CD8-positive, alpha-beta memory T cell (primary cell): Measurements from ENCODE around the gene CCSER1. TPM values are rescaled to one million over a fixed set of nuclear protein-coding genes. Genes with fewer than 3 reads are reported as not detected.
"Not testable (repeated sequence)": the region's sequence is repeated elsewhere in the genome, so short reads cannot be mapped to it uniquely, and the experiment has no call there.

Experiments
- CTCF ChIA-PET: fragments of 350-600 bp; sonication (Branson Sonifier 250); formaldehyde crosslinking; loops from one replicate; lab custom pipeline; 2021; ENCODE audit warnings: antibody characterized with exemption; lab: Charles Lee
- POLR2A ChIA-PET: fragments of 350-600 bp; sonication (Branson Sonifier 250); formaldehyde crosslinking; loops from one replicate; lab custom pipeline; 2021; ENCODE audit warnings: antibody characterized with exemption; lab: Charles Lee
- DNase-seq, 5 donors: peaks; one replicate each; pipeline versions ENCODE4 v3.0.0 to v3.0.0-alpha.2; 2020 to 2022; ENCODE audit warnings: mixed read lengths in 1 of 5
- H3K27ac ChIP-seq: one replicate; pipeline ENCODE4 v1.7.0; 2013; ENCODE audit warnings: low read depth, mild to moderate bottlenecking, low read length, moderate library complexity
- H3K27me3 ChIP-seq: 2 replicates; pipeline ENCODE4 v1.7.0; 2013; ENCODE audit warnings: low read length, mild to moderate bottlenecking; ENCODE audit not compliant: insufficient read depth, poor library complexity, severe bottlenecking
- H3K36me3 ChIP-seq: 2 replicates; pipeline ENCODE4 v1.7.0; 2013; ENCODE audit warnings: mild to moderate bottlenecking, low read length, moderate library complexity; ENCODE audit not compliant: insufficient read depth
- H3K4me1 ChIP-seq: 2 replicates; pipeline ENCODE4 v1.7.0; 2013; ENCODE audit warnings: mild to moderate bottlenecking, low read length, moderate library complexity; ENCODE audit not compliant: insufficient read depth
- H3K4me3 ChIP-seq: 2 replicates; pipeline ENCODE4 v1.7.0; 2013; ENCODE audit warnings: mild to moderate bottlenecking, low read length
- H3K9me3 ChIP-seq: 2 replicates; pipeline ENCODE4 v1.7.0; 2013; ENCODE audit warnings: mild to moderate bottlenecking, low read length
- H3K27ac Mint-ChIP-seq, 8 donors: one replicate each; pipeline ENCODE4 v1.8.0; 2020 to 2021; ENCODE audit warnings: mixed read lengths in 8 of 8, mild to moderate bottlenecking in 6 of 8, inconsistent platforms in 3 of 8, moderate library complexity in 3 of 8
- H3K27me3 Mint-ChIP-seq, 2 donors: one replicate each; pipeline ENCODE4 v1.8.0; 2020 to 2021; ENCODE audit warnings: mixed read lengths in 2 of 2, mild to moderate bottlenecking in 1 of 2, moderate library complexity in 1 of 2
- H3K36me3 Mint-ChIP-seq, 3 donors: one replicate each; pipeline ENCODE4 v1.8.0; 2020 to 2021; ENCODE audit warnings: mixed read lengths in 3 of 3, inconsistent platforms in 1 of 3, mild to moderate bottlenecking in 1 of 3
- H3K4me1 Mint-ChIP-seq, 3 donors: one replicate each; pipeline ENCODE4 v1.8.0; 2020 to 2021; ENCODE audit warnings: mixed read lengths in 3 of 3, inconsistent platforms in 1 of 3, mild to moderate bottlenecking in 1 of 3
- H3K4me3 Mint-ChIP-seq, 7 donors: one replicate each; pipeline ENCODE4 v1.8.0; 2020 to 2021; ENCODE audit warnings: mixed read lengths in 7 of 7, mild to moderate bottlenecking in 6 of 7, moderate library complexity in 4 of 7, inconsistent platforms in 2 of 7
- H3K9me3 Mint-ChIP-seq, 5 donors: one replicate each; pipeline ENCODE4 v1.8.0; 2020 to 2022; ENCODE audit warnings: mixed read lengths in 5 of 5, mild to moderate bottlenecking in 3 of 5, moderate library complexity in 2 of 5, inconsistent platforms in 1 of 5
- polyA plus RNA-seq: library from polyadenylated mRNA; unstranded; fragments of 300-500 nt; fragmentation: Illumina TruSeq; gene quantifications from one replicate; pipeline ENCODE4 v1.2.3, GENCODE V29; 2021
- total RNA-seq, 2 experiments: library from RNA; stranded (reverse); gene quantifications; one replicate each; pipeline ENCODE4 v1.2.3, GENCODE V29; 2021

CCSER1 gene
- total and polyA plus RNA-seq, 3 experiments from 2014 or later, result 0.12 to 0.20 TPM; not detected in 1

- H3K9me3 Mint-ChIP-seq, result peaks cover 7 to 29% (median 17%) of the 10 kb centered on the region in 5 donors
- no peaks in the 10 kb centered on the region for H3K4me1 Mint-ChIP-seq
- no peak overlapping the region for H3K4me3 Mint-ChIP-seq
- CTCF ChIA-PET, result no interaction called here
- peaks cover 0 to 2% of the 10 kb centered on the region in 2 donors for H3K27me3 Mint-ChIP-seq
- H3K27ac ChIP-seq, result no peak overlapping the region
- H3K4me1 ChIP-seq, result no peaks in the 10 kb centered on the region
- H3K27ac Mint-ChIP-seq, result no peak overlapping the region
- H3K9me3 ChIP-seq, result no peaks in the 10 kb centered on the region
- H3K4me3 ChIP-seq, result no peak overlapping the region
- no peak for DNase-seq
- no peaks in the 10 kb centered on the region for H3K36me3 Mint-ChIP-seq
- POLR2A ChIA-PET, result no interaction called here
- no peaks in the 10 kb centered on the region for H3K27me3 ChIP-seq
- H3K36me3 ChIP-seq, result no peaks in the 10 kb centered on the region
These were observed 1495.9 kb downstream of the CCSER1 start for GRCh38 chr4:91622925-91623602.

- H3K36me3 ChIP-seq, H3K27me3 ChIP-seq, H3K4me3 Mint-ChIP-seq, H3K9me3 ChIP-seq, CTCF ChIA-PET, H3K4me1 Mint-ChIP-seq, H3K27ac ChIP-seq, POLR2A ChIA-PET, H3K4me1 ChIP-seq, H3K4me3 ChIP-seq, H3K36me3 Mint-ChIP-seq, DNase-seq, H3K27me3 Mint-ChIP-seq, H3K27ac Mint-ChIP-seq: not testable (repeated sequence)
- peaks cover 7 to 32% (median 16%) of the 10 kb centered on the region in 5 donors for H3K9me3 Mint-ChIP-seq
These were observed 1496.4 kb downstream of the CCSER1 start for GRCh38 chr4:91623603-91623967.

DNA sequence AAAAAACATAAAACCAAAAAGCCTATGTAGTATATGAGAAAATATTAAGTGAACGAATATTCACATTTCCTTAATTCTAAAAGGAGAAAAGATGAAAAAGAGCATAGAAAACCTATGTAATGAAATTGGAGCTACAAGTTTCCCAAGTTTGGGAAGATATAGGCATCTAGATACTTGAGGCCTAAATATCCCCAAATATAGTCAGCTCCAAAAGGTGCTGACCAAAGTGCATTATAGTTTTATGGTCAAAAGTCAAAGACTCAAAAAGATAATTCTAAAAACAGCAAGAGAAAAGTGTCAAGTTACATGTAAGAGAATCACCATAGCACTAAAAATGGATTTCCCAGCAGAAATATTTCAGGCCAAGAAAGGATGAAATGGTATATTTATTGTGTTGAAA, 1502.9 kb downstream of the CCSER1 start:
- no peak overlapping the region for H3K4me3 Mint-ChIP-seq
- Histone ChIP-seq H3K27ac (no peak overlapping the region), H3K4me1 (no peaks in the 10 kb centered on the region), H3K36me3 (no peaks in the 10 kb centered on the region), H3K9me3 (no peaks in the 10 kb centered on the region), H3K27me3 (no peaks in the 10 kb centered on the region), H3K4me3 (no peak overlapping the region)
- POLR2A ChIA-PET, result no interaction called here
- H3K9me3 Mint-ChIP-seq, result peaks cover 16 to 29% (median 21%) of the 10 kb centered on the region in 5 donors
- DNase-seq, result no peak
- CTCF ChIA-PET, result no interaction called here
- no peaks in the 10 kb centered on the region for H3K4me1 Mint-ChIP-seq
- peaks cover 0 to 2% of the 10 kb centered on the region in 2 donors for H3K27me3 Mint-ChIP-seq
- H3K36me3 Mint-ChIP-seq, result no peaks in the 10 kb centered on the region
- H3K27ac Mint-ChIP-seq, result no peak overlapping the region

DNA sequence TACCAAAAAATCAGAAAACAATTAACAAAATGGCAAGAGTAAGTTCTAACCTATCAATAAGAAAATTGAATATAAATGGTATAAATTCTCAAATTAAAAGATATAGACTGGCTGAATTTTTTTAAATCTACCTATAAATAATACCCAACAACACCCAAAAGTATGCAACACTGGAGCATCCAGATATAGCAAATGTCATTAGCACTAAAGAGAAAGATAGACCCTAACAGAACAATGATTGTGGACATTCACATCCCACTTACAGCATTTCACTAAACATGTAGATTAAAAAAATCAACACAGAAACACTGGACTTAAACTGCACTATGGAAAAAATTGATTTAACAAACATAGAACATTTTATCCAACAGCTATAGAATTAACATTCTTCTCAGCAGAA, 1503.6 kb downstream of the CCSER1 start:
- ChIA-PET CTCF (no interaction called here), POLR2A (no interaction called here)
- no peaks in the 10 kb centered on the region for H3K36me3 ChIP-seq
- no peak overlapping the region for H3K27ac Mint-ChIP-seq
- no peak overlapping the region for H3K4me3 ChIP-seq
- no peak overlapping the region for H3K4me3 Mint-ChIP-seq
- H3K27me3 Mint-ChIP-seq, result peaks cover 0 to 2% of the 10 kb centered on the region in 2 donors
- no peaks in the 10 kb centered on the region for H3K9me3 ChIP-seq
- no peaks in the 10 kb centered on the region for H3K4me1 ChIP-seq
- no peak for DNase-seq
- no peaks in the 10 kb centered on the region for H3K4me1 Mint-ChIP-seq
- H3K9me3 Mint-ChIP-seq, result peaks cover 13 to 32% (median 21%) of the 10 kb centered on the region in 5 donors
- H3K27me3 ChIP-seq, result no peaks in the 10 kb centered on the region
- H3K36me3 Mint-ChIP-seq, result no peaks in the 10 kb centered on the region
- H3K27ac ChIP-seq, result no peak overlapping the region

DNA sequence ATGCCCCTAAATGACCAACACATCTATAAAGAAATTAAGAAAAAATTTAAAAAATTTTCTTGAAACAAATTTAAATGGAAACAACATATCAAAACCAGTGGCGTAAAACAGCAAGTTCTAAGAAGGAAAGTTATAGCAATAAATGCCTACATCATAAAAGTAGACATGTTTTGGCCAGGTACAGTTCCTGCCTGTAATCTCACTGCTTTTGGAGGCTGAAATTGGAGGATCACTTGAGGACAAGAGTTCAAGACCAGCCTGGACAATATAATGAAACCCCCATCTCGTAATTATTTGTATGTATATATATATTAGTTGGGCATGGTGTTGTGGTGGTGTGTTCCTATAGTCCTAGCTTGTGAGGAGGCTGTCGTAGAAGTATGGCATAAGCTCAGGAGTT, 1504.1 kb downstream of the CCSER1 start:
- ChIA-PET POLR2A (no interaction called here), CTCF (no interaction called here)
- Mint-ChIP-seq H3K27me3 (peaks cover 0 to 2% of the 10 kb centered on the region in 2 donors), H3K4me1 (no peaks in the 10 kb centered on the region), H3K4me3 (no peak overlapping the region), H3K9me3 (peaks cover 13 to 34% (median 19%) of the 10 kb centered on the region in 5 donors), H3K36me3 (no peaks in the 10 kb centered on the region), H3K27ac (no peak overlapping the region)
- H3K36me3 ChIP-seq, result no peaks in the 10 kb centered on the region
- H3K4me1 ChIP-seq, result no peaks in the 10 kb centered on the region
- no peak for DNase-seq
- no peaks in the 10 kb centered on the region for H3K27me3 ChIP-seq
- H3K9me3 ChIP-seq, result no peaks in the 10 kb centered on the region
- H3K4me3 ChIP-seq, result no peak overlapping the region
- H3K27ac ChIP-seq, result no peak overlapping the region

DNA sequence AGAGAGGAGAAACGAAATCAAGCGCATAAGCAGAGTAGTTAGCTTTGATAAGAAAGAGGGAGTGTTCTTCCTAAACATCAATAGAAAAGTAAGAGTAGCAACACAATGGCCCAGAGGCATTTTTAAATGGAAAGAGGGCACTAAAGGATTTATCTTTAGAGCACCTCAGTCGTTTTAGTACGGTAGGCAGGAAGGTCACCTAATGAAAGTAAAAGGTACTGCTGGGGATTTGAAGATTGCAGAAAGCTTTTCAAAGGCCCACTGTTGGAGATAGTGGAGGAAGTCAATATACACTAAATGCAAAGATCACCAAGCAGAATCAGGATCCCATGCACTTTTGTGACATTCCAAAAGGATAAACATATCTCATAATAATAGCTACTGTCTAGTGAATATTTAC, 1508.9 kb downstream of the CCSER1 start:
- Histone ChIP-seq H3K4me1 (no peaks in the 10 kb centered on the region), H3K27ac (no peak overlapping the region), H3K27me3 (no peaks in the 10 kb centered on the region), H3K4me3 (no peak overlapping the region), H3K9me3 (no peaks in the 10 kb centered on the region), H3K36me3 (no peaks in the 10 kb centered on the region)
- Mint-ChIP-seq H3K36me3 (no peaks in the 10 kb centered on the region), H3K4me3 (no peak overlapping the region), H3K9me3 (peaks cover 2 to 29% (median 9%) of the 10 kb centered on the region in 5 donors), H3K27ac (no peak overlapping the region), H3K4me1 (no peaks in the 10 kb centered on the region), H3K27me3 (no peaks in the 10 kb centered on the region)
- ChIA-PET POLR2A (no interaction called here), CTCF (no interaction called here)
- no peak for DNase-seq

Other genes with a start within 250 kb of the CCSER1 start
- not detected for gene MMRN1, start 232.5 kb upstream of the CCSER1 start, total RNA-seq
- 0.33 TPM for gene MMRN1, start 232.5 kb upstream of the CCSER1 start, polyA plus RNA-seq